Kidney (tissue), 14 donors: ENCODE measurements around the gene MLLT10. TPM values are rescaled to one million over a fixed set of nuclear protein-coding genes. Genes with fewer than 3 reads are reported as not detected.

Experiments
- DNase-seq, 5 donors: peaks; one replicate each; pipeline ENCODE4 v3.0.0-alpha.2; 2013 to 2020
- FAIRE-seq: peaks from 2 replicates; lab custom pipeline; 2012; peaks lifted over from hg19 to GRCh38; lab: Jason Lieb, UNC
- H3K27ac ChIP-seq, 2 donors: one replicate each; pipeline ENCODE4 v1.7.0; 2013; ENCODE audit warnings: low read depth in 2 of 2, low read length in 2 of 2, inconsistent platforms in 1 of 2
- H3K27me3 ChIP-seq: one replicate; pipeline ENCODE4 v1.7.1; 2013; ENCODE audit warnings: low read length, inconsistent platforms; ENCODE audit not compliant: control insufficient read depth, insufficient read depth
- H3K36me3 ChIP-seq, 3 donors: one replicate each; pipeline versions ENCODE4 v1.7.0 to v1.7.1; 2013; ENCODE audit warnings: low read length in 3 of 3, control low read depth in 1 of 3, inconsistent platforms in 1 of 3; ENCODE audit not compliant: insufficient read depth in 3 of 3, control insufficient read depth in 2 of 3
- H3K4me1 ChIP-seq, 3 donors: one replicate each; pipeline versions ENCODE4 v1.7.0 to v1.7.1; 2013; ENCODE audit warnings: low read length in 3 of 3, inconsistent platforms in 1 of 3, low read depth in 1 of 3; ENCODE audit not compliant: control insufficient read depth in 2 of 3, insufficient read depth in 2 of 3
- H3K4me3 ChIP-seq, 3 donors: one replicate each; pipeline versions ENCODE4 v1.7.0 to v1.8.1; 2013; ENCODE audit warnings: low read length in 3 of 3, control low read depth in 1 of 3, inconsistent platforms in 1 of 3
- H3K9ac ChIP-seq, 3 donors: one replicate each; pipeline versions ENCODE4 v1.7.0 to v1.7.1; 2013; ENCODE audit warnings: low read length in 3 of 3, control low read depth in 1 of 3, inconsistent platforms in 1 of 3
- H3K9me3 ChIP-seq, 3 donors: one replicate each; pipeline versions ENCODE4 v1.7.0 to v1.7.1; 2013; ENCODE audit warnings: low read length in 3 of 3, control low read depth in 1 of 3, inconsistent platforms in 1 of 3; ENCODE audit not compliant: control insufficient read depth in 2 of 3, insufficient read depth in 1 of 3
- intact Hi-C: fragments of 100-400 bp; cut with DNase I; formaldehyde crosslinking; loops from one replicate; pipeline ENCODE4 v1.11.1; 2022
- polyA plus RNA-seq: library from polyadenylated mRNA; stranded (reverse); fragments of 350-450 nt; fragmentation: Illumina TruSeq; extraction: RNeasy Lipid Tissue Mini Kit (QIAGEN cat#74804); gene quantifications from one replicate; pipeline ENCODE4 v1.2.3, GENCODE V29; 2014; ENCODE audit warnings: low read depth, low replicate concordance; ENCODE audit not compliant: insufficient read depth
- total RNA-seq: library from RNA; stranded (reverse); fragmentation: NEBNext Ultra II Directional; extraction: Animal tissue kit (Norgen Biotek cat#: 25700); gene quantifications from one replicate; pipeline ENCODE4 v1.2.1, GENCODE V29; 2021
- TF ChIP-seq, protein P1 (sequence below): IDR thresholded peaks from 3 replicates; pipeline ENCODE4 v1.5.1; 2012; ENCODE audit warnings: mild to moderate bottlenecking, moderate library complexity, borderline replicate concordance; ENCODE audit not compliant: insufficient read depth; ENCODE audit errors: extremely low read depth
- donor health status: control.
- donor health status: control.
- donor health status: control.
- donor health status: control.
- donor health status: control.
- donor health status: DM: yes; HTN: yes; CAD: no.
- donor health status: Normal renal cell carcinoma (clear cell type).

The MLLT10 gene
- total and polyA plus RNA-seq, 2 donors from 2014 or later = 11.0 to 54.2 TPM

DNA sequence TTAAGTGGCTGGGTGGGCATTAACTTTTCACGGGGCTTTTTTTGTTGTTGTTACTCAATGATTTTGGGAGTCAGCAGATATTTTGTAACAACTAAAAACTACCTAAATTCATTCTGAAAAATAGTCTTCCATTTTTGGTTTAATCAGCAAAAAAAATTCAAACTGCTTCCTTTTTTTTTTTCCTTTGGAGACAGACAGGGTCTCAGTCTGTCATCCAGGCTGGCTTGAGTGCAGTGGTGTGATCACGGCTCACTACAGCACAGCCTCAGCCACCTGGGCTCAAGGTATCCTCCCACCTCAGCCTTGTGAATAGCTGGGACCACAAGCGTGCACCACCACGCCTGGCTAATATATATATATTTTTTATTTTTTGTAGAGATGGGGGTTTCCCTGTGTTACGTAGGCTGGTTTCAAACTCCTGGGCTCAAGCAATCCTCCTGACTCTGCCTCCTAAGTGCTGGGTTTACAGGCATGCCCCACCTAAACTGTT lies 45.0 kb upstream of the MLLT10 start:
- H3K27me3 ChIP-seq = no peaks in the 10 kb centered on the region
- FAIRE-seq = no peak
- DNase-seq = peak in 1 of 5 donors; percentile 39
- intact Hi-C loops = no loop called here
- H3K4me3 ChIP-seq = no peak overlapping the region
- H3K36me3 ChIP-seq = no peaks in the 10 kb centered on the region
- H3K27ac ChIP-seq = no peak overlapping the region
- no peak overlapping the region for H3K9ac ChIP-seq
- H3K4me1 ChIP-seq = no peaks in the 10 kb centered on the region
- no peaks in the 10 kb centered on the region for H3K9me3 ChIP-seq
- TF ChIP-seq, protein P1, sequence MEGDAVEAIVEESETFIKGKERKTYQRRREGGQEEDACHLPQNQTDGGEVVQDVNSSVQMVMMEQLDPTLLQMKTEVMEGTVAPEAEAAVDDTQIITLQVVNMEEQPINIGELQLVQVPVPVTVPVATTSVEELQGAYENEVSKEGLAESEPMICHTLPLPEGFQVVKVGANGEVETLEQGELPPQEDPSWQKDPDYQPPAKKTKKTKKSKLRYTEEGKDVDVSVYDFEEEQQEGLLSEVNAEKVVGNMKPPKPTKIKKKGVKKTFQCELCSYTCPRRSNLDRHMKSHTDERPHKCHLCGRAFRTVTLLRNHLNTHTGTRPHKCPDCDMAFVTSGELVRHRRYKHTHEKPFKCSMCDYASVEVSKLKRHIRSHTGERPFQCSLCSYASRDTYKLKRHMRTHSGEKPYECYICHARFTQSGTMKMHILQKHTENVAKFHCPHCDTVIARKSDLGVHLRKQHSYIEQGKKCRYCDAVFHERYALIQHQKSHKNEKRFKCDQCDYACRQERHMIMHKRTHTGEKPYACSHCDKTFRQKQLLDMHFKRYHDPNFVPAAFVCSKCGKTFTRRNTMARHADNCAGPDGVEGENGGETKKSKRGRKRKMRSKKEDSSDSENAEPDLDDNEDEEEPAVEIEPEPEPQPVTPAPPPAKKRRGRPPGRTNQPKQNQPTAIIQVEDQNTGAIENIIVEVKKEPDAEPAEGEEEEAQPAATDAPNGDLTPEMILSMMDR = no peak

DNA sequence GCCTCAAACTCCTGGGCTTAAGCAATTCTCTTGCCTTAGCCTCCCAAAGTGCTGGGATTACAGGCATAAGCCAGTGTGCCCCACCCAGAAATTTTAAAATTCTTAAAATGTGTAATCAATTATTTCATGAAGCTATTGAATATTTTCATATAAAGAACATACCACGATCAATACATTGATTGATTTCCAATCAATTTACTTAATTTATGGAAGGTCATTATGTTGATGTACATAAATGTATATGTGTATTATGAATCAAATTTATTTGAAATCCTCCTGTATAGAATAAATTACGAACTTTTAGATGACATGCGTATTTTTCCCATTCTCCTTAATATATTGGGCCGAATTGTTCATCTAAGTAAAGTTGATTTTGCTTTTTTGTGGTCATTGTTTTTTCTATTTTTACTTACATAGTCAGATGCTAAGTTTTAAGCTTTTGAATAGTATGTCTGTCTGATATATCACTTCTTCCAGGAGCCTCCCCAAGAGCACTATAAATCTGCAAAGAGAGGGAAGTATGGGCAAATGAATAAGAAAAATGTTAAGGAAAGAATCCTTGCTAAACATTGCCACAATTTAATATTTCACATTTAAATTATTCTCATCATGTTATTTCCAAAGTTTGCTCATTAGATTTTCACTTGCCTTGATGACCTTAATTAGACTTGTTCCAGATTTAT lies 43.9 kb upstream of the MLLT10 start:
- peak in 1 of 5 donors; percentile 12 for DNase-seq
- Histone ChIP-seq H3K4me1 (no peaks in the 10 kb centered on the region), H3K27me3 (no peaks in the 10 kb centered on the region), H3K36me3 (no peaks in the 10 kb centered on the region), H3K9me3 (no peaks in the 10 kb centered on the region), H3K9ac (no peak overlapping the region), H3K27ac (no peak overlapping the region), H3K4me3 (no peak overlapping the region)
- intact Hi-C loops = no loop called here
- TF ChIP-seq, protein P1 = no peak
- no peak for FAIRE-seq

DNA sequence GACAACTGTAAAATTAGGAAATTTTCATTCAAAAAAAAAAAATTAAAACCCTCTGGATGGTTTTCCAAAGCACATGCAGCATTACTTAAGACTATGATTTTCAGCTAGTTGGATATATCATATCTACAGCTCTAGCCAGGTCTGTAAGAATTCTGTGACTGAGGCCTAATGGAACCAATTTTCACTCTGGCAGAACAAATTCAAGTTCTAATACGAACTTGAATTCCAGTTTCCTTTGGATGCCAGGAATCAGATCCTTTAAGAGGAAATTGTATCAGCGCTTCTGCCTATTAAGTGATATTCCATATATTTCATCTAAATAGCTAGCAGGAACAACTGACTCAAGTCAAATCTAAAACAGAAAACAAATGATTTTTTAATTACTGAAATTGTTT lies 43.3 kb upstream of the MLLT10 start:
- Histone ChIP-seq H3K9me3 (no peaks in the 10 kb centered on the region), H3K36me3 (no peaks in the 10 kb centered on the region), H3K4me3 (no peak overlapping the region), H3K4me1 (no peaks in the 10 kb centered on the region), H3K27ac (no peak overlapping the region), H3K9ac (no peak overlapping the region), H3K27me3 (no peaks in the 10 kb centered on the region)
- DNase-seq (no peak), FAIRE-seq (no peak)
- intact Hi-C loops = no loop called here
- TF ChIP-seq, protein P1 = no peak
